Stomach smooth muscle (tissue), 2 donors: Measurements from ENCODE around the gene PARD3B.
A peak's percentile ranks its signal among the peaks of the same experiment; 100 is the strongest.

Source experiments
- H3K27ac ChIP-seq: one replicate; pipeline ENCODE4 v1.7.0; 2013; ENCODE audit warnings: mild to moderate bottlenecking, low read length, inconsistent platforms
- H3K27me3 ChIP-seq, 2 donors: one replicate each; pipeline ENCODE4 v1.7.0; 2013; ENCODE audit warnings: low read length in 2 of 2; ENCODE audit not compliant: insufficient read depth in 2 of 2, control insufficient read depth in 1 of 2
- H3K36me3 ChIP-seq, 2 donors: one replicate each; pipeline ENCODE4 v1.7.0; 2013; ENCODE audit warnings: low read length in 2 of 2; ENCODE audit not compliant: control insufficient read depth in 2 of 2, insufficient read depth in 2 of 2
- H3K4me1 ChIP-seq: one replicate; pipeline ENCODE4 v1.7.0; 2013; ENCODE audit warnings: low read length; ENCODE audit not compliant: control insufficient read depth, insufficient read depth
- H3K4me3 ChIP-seq, 2 donors: one replicate each; pipeline ENCODE4 v1.7.0; 2013; ENCODE audit warnings: low read length in 2 of 2
- H3K9ac ChIP-seq, 2 donors: one replicate each; pipeline ENCODE4 v1.7.0; 2013; ENCODE audit warnings: low read length in 2 of 2, mild to moderate bottlenecking in 1 of 2
- H3K9me3 ChIP-seq, 2 donors: one replicate each; pipeline ENCODE4 v1.7.0; 2013; ENCODE audit warnings: low read length in 2 of 2; ENCODE audit not compliant: control insufficient read depth in 2 of 2
- donor health status: healthy.
- donor health status: Pancreatic carcinoma.

PARD3B gene

GRCh38 chr2:204863336-204863735 lies 318.1 kb downstream of the PARD3B start:
- no peak overlapping the region for H3K9ac ChIP-seq
- H3K4me1 ChIP-seq, result peaks cover 3% of the 10 kb centered on the region
- no peak overlapping the region for H3K4me3 ChIP-seq
- H3K27me3 ChIP-seq, result no peaks in the 10 kb centered on the region
- H3K9me3 ChIP-seq, result no peaks in the 10 kb centered on the region
- no peak overlapping the region for H3K27ac ChIP-seq
- H3K36me3 ChIP-seq, result no peaks in the 10 kb centered on the region

DNA sequence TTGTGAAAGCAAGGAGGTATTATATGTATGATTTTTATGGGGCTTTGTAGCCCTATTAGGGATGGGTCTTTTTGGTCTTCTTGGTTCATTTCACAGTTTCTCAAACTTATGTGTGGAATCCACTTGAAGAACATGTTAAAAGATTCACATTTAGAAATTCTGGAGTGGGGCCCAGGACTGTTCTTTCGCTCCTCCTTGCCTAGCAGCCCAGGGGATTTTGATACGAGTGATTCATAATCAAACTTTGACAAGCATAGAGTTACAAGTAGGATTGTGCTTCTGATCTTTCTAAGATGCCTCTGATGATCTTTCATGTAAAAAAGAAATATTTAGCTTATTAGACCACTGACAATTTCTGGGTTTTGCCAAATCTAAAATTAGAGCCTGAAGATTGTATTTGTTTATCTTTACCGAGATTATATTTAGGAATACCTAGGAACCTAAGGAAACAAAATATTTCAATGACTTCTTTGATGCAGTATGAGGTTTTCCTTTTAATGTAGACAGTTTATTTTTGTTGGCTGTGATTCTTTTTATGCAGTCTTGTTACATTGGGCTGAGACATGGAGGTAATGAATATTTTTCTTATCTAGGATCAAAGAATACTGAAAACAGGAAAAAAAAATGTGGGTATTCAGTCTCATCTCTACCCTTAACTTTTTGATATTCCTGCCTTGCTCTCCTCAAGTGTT lies 324.0 kb downstream of the PARD3B start:
- Histone ChIP-seq H3K9me3 (no peaks in the 10 kb centered on the region), H3K9ac (no peak overlapping the region), H3K4me3 (no peak overlapping the region), H3K36me3 (no peaks in the 10 kb centered on the region), H3K4me1 (peaks cover 8% of the 10 kb centered on the region), H3K27me3 (no peaks in the 10 kb centered on the region), H3K27ac (no peak overlapping the region)

- H3K36me3 ChIP-seq, result no peaks in the 10 kb centered on the region
- peaks cover 8% of the 10 kb centered on the region for H3K4me1 ChIP-seq
- no peak overlapping the region for H3K4me3 ChIP-seq
- no peaks in the 10 kb centered on the region for H3K9me3 ChIP-seq
- H3K9ac ChIP-seq, result no peak overlapping the region
- H3K27ac ChIP-seq, result no peak overlapping the region
- no peaks in the 10 kb centered on the region for H3K27me3 ChIP-seq
These were observed 324.8 kb downstream of the PARD3B start for GRCh38 chr2:204870053-204870452.

- Histone ChIP-seq H3K9me3 (no peaks in the 10 kb centered on the region), H3K4me1 (peaks cover 8% of the 10 kb centered on the region), H3K36me3 (no peaks in the 10 kb centered on the region), H3K4me3 (no peak overlapping the region), H3K27me3 (no peaks in the 10 kb centered on the region), H3K27ac (no peak overlapping the region), H3K9ac (no peak overlapping the region)
These were observed 326.1 kb downstream of the PARD3B start for GRCh38 chr2:204871231-204871953.

- H3K27me3 ChIP-seq, result no peaks in the 10 kb centered on the region
- H3K9ac ChIP-seq, result no peak overlapping the region
- H3K36me3 ChIP-seq, result no peaks in the 10 kb centered on the region
- H3K4me1 ChIP-seq, result peaks cover 8% of the 10 kb centered on the region
- H3K9me3 ChIP-seq, result no peaks in the 10 kb centered on the region
- H3K4me3 ChIP-seq, result no peak overlapping the region
- H3K27ac ChIP-seq, result no peak overlapping the region
These were observed 331.0 kb downstream of the PARD3B start for GRCh38 chr2:204876311-204876710.

GRCh38 chr2:204877691-204878090 lies 332.4 kb downstream of the PARD3B start:
- no peak overlapping the region for H3K4me3 ChIP-seq
- H3K36me3 ChIP-seq, result no peaks in the 10 kb centered on the region
- no peak overlapping the region for H3K27ac ChIP-seq
- peaks cover 12% of the 10 kb centered on the region for H3K4me1 ChIP-seq
- no peaks in the 10 kb centered on the region for H3K27me3 ChIP-seq
- no peak overlapping the region for H3K9ac ChIP-seq
- no peaks in the 10 kb centered on the region for H3K9me3 ChIP-seq

GRCh38 chr2:204880928-204881327 lies 335.7 kb downstream of the PARD3B start:
- Histone ChIP-seq H3K27me3 (no peaks in the 10 kb centered on the region), H3K9me3 (no peaks in the 10 kb centered on the region)

DNA sequence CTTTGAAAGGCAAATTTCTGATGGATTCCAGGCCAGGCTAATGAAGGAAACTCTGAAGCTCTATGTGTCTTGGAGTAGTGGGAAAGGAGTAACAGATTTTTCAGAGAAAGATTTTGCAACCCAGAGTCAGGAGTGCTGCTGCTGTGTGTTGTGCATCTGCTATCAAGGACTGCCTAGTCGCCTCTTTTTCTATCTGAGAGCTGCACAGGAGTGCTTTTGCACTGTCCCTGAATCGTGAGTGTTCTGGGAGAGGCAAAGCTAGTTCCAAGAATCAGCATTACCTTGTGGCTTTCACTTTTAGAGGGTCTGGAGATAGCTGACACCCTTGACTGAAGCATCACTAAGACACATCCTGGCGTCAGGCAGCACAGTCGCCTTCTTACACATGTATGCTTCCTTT lies 336.4 kb downstream of the PARD3B start:
- Histone ChIP-seq H3K27me3 (no peaks in the 10 kb centered on the region), H3K27ac (no peak overlapping the region), H3K9me3 (no peaks in the 10 kb centered on the region), H3K36me3 (no peaks in the 10 kb centered on the region), H3K4me3 (peak overlapping the region in 1 of 2 donors; percentile 44), H3K4me1 (peaks cover 12% of the 10 kb centered on the region), H3K9ac (no peak overlapping the region)

More at GRCh38 chr2:204880928-204881327, 335.7 kb downstream of the PARD3B start:
- peaks cover 12% of the 10 kb centered on the region for H3K4me1 ChIP-seq
- H3K9ac ChIP-seq, result no peak overlapping the region
- H3K27ac ChIP-seq, result no peak overlapping the region
- no peaks in the 10 kb centered on the region for H3K36me3 ChIP-seq
- H3K4me3 ChIP-seq, result no peak overlapping the region

GRCh38 chr2:204885747-204886146 lies 340.5 kb downstream of the PARD3B start:
- no peaks in the 10 kb centered on the region for H3K36me3 ChIP-seq
- peaks cover 5% of the 10 kb centered on the region for H3K4me1 ChIP-seq
- no peaks in the 10 kb centered on the region for H3K27me3 ChIP-seq
- H3K9ac ChIP-seq, result no peak overlapping the region
- H3K27ac ChIP-seq, result no peak overlapping the region
- no peaks in the 10 kb centered on the region for H3K9me3 ChIP-seq
- H3K4me3 ChIP-seq, result no peak overlapping the region

DNA sequence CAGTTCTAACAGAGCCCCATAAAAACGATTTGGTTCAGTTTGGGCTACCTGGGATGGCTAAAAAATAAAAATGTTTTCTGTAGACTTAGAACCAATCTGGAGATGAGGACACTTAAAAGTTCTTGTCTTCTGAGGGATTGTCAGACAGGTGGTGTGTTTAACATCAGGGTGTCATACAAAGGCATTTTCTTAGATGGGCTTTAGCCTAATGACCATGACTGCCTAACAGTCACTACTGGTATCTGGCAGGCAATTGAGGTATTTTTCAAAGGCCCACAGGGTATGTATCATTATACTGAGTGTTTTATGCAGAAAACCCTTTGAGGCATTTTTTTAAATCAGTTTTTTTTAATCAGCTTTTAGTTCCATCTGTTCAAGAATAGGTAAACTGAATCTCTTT lies 341.4 kb downstream of the PARD3B start:
- no peaks in the 10 kb centered on the region for H3K27me3 ChIP-seq
- no peak overlapping the region for H3K9ac ChIP-seq
- no peaks in the 10 kb centered on the region for H3K9me3 ChIP-seq
- H3K27ac ChIP-seq, result no peak overlapping the region
- H3K36me3 ChIP-seq, result no peaks in the 10 kb centered on the region
- H3K4me1 ChIP-seq, result peaks cover 2% of the 10 kb centered on the region
- no peak overlapping the region for H3K4me3 ChIP-seq

DNA sequence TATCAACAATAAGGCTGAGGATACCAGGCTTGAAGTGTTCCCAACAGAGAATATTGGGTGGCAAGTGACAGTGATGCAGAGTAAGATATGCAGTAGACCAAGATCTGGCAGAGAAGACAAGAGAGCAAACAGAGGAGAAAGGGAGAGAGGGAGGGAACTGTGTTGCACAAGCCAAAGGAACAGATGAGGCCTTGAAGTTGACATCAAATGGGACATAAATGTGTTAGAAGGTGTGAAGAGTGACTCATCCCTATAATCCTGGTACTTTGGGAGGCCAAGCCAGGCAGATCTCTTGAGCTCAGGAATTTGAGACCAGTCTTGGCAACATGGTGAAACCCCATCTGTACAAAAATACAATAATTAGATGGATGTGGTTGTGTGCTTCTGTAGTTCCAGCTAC lies 342.9 kb downstream of the PARD3B start:
- Histone ChIP-seq H3K9ac (no peak overlapping the region), H3K27ac (no peak overlapping the region), H3K4me1 (no peaks in the 10 kb centered on the region), H3K27me3 (no peaks in the 10 kb centered on the region), H3K36me3 (no peaks in the 10 kb centered on the region), H3K9me3 (no peaks in the 10 kb centered on the region), H3K4me3 (no peak overlapping the region)
